HG02588 (cell line): ENCODE measurements around the gene PLCH2.
"Not testable (repeated sequence)": the region's sequence is repeated elsewhere in the genome, so short reads cannot be mapped to it uniquely, and the experiment has no call there.

ENCODE experiments used
- ATAC-seq: cut with Tn5 transposase; IDR thresholded peaks from one replicate; pipeline ENCODE4 v1.9.1; 2021; ENCODE audit warnings: mild to moderate bottlenecking, moderate library complexity; ENCODE audit not compliant: unreplicated experiment

PLCH2 gene

DNA sequence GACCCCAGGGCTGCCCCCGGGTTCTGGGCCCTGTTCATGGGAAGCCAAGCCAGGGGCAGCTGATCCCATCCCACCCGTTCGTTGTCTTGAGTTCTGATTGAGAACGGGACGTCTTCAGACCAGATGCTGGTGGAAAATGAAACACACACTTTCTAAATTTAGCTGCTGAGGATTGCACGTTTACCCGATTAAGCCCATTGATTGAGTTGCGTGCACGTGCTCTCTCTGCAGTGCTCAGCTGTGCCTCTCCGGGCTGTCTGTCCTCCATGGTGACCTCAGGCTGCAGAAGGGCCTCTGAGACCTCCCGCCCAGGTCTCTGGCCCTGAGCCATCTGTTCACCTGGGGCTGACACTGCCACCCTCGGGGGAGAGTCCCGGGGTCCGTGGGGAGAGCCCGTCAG lies 36.7 kb upstream of the PLCH2 start:
- no peak for ATAC-seq

DNA sequence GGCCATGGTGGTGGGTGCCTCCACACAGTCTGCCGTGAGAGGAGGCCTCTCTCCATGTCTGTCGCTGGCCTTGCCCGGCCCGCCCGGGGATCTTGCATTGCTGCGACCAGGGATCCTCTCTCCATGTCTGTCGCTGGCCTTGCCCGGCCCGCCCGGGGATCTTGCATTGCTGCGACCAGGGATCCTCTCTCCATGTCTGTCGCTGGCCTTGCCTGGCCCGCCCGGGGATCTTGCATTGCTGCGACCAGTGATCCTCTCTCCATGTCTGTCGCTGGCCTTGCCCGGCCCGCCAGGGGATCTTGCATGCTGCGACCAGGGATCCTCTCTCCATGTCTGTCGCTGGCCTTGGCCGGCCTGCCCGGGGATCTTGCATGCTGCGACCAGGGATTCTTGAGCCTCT lies 35.7 kb upstream of the PLCH2 start:
- not testable (repeated sequence) for ATAC-seq

- ATAC-seq = no peak
These were observed 34.3 kb upstream of the PLCH2 start for GRCh38 chr1:2441746-2442145.

DNA sequence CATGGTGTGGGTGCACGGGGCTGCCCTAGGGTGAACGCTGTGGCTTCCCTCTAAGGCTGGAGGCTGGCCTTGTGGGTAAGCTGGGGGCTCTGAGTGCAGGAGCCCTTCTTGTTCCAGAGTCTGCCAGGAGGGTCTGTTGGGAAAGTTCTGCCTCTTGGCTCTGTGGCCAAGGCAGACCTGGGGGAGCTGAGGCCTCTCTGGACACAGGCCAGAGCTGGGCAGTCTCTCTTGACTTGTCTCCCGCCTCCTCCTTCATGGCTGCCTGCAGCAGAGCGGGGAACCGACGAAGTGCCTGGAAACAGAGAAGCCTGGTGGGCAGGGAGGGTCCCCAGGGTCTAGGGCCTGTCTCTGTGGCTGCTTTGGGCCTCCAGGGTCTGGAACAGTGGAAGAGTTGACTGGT lies 33.4 kb upstream of the PLCH2 start:
- ATAC-seq = no peak

DNA sequence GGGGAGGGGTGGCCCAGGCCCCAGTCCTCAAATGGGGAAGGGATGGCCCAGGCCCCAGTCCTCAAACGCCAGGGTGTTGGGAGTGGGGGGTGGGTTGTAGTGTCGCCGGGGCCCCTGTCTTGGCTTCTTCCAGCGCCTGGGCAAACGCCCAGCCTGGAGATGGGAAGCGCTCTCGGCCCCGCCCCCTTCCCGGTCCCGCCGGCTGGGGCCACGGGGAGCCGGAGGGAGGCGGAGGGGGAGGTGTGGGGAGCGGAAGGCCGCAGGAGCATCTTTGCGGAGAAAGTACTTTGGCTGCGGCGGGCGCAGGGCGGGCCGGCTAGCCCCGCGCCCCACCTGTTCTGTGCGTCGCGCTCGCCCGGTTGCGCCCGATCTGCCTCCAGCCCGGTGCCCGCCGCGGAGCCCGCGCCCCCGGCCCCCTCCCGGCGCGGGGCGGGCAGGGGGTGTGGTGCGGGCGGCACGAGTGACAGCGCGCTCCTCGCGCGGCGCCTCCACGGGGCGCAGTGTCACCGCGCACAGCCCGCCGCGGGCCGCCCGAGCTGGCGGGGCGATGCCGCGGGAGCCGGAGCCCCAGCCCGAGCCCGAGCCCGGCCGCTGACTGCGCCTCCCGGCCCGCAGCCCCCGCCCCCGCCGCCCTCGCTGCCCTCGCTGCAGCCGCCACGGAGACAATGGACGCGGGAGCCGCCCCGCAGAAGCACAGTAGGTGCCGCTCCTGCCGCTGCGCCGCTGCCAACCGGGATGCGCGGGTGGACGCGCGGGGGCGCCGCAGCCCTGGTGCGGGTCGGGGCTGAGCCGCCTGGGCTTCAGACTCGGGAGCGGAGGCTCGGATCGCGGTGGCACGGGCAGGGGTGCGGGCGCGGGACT lies 32.6 kb upstream of the PLCH2 start:
- ATAC-seq = no peak

GRCh38 chr1:2444138-2444591 lies 31.9 kb upstream of the PLCH2 start:
- ATAC-seq = no peak

DNA sequence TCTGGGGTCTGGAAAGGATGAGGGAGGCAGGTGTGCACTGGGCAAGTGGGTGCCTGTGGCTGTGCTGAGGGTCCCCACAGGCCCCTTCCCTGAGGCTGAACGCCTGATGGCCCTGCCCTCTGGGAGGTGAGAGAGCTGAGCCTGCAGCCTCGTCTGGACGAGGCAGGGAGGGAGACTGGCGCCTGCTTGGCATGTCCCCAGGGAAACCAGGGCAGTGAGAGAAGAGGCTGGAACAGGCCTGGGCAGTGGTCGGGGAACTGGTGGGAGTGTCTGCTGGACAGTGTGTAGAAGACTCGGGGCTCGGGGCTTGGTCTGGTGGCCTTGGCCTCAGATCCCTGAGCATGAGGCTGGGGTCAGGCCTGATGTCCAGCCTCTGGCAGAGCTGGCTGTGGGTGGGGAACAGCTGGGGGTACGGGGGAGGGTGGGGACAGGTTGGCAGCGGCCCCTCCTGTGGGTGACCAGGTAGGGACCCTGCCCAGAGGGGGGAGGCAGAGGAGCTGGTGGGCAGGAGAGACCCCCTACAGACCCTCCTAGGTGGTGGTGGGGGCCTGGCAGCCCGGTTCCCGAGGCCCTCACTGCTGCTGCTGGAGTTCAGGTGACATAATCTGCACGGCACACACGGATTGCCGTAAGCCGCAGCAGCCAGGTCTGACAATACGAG lies 30.8 kb upstream of the PLCH2 start:
- ATAC-seq = no peak

- no peak for ATAC-seq
These were observed 30.3 kb upstream of the PLCH2 start for GRCh38 chr1:2445823-2446215.

GRCh38 chr1:2446394-2446793 lies 29.7 kb upstream of the PLCH2 start:
- ATAC-seq = no peak

- no peak for ATAC-seq
These were observed 29.2 kb upstream of the PLCH2 start for GRCh38 chr1:2446861-2447260.

DNA sequence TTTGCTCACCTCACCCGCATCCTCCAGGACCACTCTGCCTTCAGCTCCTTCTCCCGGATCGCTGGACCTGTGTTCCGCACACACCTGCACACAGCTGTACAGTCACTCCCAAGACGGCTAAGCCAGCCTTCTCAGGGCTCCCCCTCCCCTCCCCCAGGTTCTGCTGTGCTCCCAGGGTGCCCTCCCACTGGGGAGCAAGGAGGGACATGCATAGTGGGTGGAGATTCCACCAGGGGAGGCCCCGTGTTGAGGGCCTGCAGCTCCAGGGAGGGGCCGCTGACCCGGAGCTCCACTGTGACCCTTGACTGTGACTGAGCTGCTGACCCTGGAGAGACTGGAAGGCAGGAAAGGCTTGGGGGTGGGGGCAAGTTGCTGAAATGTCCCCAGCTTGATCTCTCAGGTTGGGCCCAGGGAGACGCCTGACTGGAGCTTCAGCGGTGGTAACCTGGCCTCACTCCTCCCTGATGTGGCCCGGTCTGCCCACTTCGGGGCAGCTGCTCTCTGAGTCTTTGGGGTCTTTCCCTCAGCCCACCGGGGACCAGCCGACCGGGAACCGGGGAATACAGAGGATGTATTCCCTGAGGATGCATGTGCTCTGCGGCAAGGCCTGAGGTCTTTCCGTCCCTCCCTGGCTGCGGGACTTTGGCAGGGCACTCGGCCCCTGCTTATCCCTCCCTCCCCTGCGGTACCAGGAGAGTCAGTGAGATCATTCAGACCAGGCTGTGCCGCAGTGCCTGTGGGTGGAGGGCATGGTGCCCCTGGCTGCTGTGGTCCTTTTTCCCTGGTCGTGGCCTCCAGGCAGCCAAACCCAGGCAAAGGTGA lies 28.6 kb upstream of the PLCH2 start:
- no peak for ATAC-seq

- no peak for ATAC-seq
These were observed 28.0 kb upstream of the PLCH2 start for GRCh38 chr1:2448098-2448445.

GRCh38 chr1:2449636-2450454 lies 26.2 kb upstream of the PLCH2 start:
- no peak for ATAC-seq

- ATAC-seq = no peak
These were observed 24.3 kb upstream of the PLCH2 start for GRCh38 chr1:2451741-2452140.

DNA sequence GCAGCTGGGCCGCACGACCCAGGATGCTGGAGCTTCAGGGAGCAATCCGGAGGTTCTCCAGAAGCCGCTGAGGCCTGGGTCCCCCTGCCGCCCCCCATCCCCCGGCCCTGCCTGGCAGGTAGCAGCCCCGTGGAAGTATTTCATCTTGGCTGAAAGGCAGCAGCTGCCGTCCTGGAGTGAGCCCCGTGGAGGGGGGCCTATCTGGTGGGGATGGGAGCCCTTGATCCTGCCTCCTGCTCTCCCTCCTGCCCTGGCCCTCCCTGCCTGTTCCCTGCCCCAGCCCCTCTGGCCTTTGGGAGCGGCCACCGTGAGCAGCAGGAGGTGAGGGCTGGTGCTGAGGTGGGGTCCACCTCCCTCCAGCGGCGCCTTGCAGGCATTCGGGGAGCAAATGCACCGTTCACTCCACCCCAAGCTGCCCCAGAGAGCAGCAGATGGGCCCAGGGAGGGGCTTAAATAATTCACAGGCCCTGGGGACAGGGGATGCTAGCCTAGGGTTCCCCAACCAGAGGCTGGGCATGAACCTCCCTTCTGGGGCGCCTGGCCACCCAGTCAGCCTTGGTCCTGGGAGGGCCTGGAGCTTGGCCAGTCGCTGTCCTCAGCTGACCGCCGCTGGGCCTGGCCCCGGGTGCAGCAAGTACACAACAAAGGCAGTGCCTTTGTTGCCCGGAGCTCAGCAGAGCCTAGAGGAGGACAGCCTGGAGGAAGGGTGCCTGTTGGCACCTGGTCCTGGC lies 23.7 kb upstream of the PLCH2 start:
- no peak for ATAC-seq

DNA sequence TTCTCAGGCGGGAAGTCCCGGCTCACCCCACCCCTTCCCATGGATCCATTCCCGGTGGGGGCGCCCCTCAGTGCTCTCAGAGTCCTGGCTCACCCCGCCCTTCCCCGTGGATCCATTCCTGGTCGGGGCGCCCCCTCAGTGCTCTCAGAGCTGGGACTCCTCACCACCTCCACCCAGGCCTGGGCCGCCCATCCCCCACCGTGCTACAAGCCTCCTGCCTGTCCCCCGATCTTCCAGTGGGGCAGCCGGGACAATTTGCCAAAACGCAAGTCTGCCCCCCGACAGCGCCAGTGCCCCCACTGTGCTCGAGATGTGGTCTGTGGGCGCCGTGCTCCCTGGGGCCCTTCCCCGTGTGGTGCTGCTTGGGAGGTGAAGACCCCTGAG lies 23.2 kb upstream of the PLCH2 start:
- ATAC-seq = no peak

GRCh38 chr1:2454227-2454626 lies 21.9 kb upstream of the PLCH2 start:
- no peak for ATAC-seq

DNA sequence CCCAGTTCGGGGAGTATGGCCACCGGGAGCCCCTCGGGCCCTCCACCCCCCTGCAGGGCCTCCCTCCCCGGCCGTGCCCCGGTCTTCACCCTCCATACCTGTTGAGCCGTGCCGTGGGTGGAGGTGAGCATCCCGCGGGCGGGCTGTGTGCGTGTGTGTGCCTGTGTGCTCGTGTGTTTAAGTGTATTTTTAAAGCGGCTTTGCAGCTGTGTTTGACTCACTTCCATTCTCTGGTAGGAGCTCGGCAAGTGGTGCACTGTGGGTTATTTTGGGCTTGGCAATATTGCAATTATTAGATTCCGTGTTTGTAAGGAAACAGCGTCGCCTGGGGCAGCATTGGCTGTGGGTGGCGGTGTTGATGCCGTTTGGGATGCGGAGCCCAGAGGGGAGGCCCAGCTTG lies 20.3 kb upstream of the PLCH2 start:
- ATAC-seq = no peak

DNA sequence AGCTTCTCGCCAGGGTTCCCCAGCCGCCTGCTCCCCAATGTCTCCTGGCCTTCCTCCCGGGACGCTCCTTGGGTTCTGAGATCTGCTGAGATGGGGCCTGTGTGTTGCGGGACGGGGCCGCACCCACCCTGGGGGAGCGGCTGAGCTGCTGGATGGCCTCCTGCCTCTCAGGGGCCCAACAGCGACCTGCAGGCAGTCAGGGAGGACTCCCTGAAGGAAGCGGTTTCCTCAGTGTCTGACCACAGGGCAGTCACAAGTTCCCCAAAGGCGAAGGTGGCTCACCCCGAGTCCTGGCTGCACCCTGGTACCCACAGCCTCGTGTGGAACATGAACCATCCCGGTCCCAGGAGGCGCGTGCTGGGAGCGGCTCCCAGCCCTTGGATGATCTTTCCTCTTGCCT lies 18.6 kb upstream of the PLCH2 start:
- ATAC-seq = no peak

DNA sequence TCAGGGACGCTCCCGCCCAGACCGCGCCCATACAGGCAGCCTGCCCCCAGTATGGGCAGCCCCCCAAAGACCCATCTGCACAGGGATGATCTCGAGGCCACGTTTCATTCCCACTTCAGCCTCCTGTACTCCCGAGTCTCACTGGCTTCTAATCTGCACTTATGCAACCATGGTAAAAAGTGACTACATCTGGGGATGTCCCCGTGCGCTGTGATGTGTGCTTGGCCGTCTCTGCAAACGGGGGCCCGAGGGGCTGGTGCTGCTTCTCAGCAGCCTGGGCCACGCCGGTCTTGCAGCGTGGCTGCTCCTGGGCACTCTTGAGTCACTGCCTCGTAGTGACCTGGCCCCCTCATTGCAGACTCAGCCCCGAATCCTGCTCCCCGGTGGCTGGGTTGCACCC lies 17.4 kb upstream of the PLCH2 start:
- no peak for ATAC-seq
